AG09309 (cell line): Measurements from ENCODE around the gene GTF3C4.

Experiments
- DNase-seq: peaks from one replicate; pipeline ENCODE4 v3.0.0-alpha.2; 2010; ENCODE audit warnings: low read depth
- H3K4me3 ChIP-seq: 2 replicates; pipeline ENCODE4 v1.5.1; 2011; ENCODE audit warnings: mild to moderate bottlenecking, low read depth, low read length, moderate library complexity; ENCODE audit not compliant: control insufficient read depth
- TF ChIP-seq, protein P1 (sequence below): IDR thresholded peaks from 2 replicates; pipeline ENCODE4 v1.5.1; 2011; ENCODE audit warnings: mild to moderate bottlenecking, low read depth, low read length, inconsistent platforms; ENCODE audit not compliant: insufficient read depth, control insufficient read depth; ENCODE audit errors: missing control alignments

The GTF3C4 gene, protein sequence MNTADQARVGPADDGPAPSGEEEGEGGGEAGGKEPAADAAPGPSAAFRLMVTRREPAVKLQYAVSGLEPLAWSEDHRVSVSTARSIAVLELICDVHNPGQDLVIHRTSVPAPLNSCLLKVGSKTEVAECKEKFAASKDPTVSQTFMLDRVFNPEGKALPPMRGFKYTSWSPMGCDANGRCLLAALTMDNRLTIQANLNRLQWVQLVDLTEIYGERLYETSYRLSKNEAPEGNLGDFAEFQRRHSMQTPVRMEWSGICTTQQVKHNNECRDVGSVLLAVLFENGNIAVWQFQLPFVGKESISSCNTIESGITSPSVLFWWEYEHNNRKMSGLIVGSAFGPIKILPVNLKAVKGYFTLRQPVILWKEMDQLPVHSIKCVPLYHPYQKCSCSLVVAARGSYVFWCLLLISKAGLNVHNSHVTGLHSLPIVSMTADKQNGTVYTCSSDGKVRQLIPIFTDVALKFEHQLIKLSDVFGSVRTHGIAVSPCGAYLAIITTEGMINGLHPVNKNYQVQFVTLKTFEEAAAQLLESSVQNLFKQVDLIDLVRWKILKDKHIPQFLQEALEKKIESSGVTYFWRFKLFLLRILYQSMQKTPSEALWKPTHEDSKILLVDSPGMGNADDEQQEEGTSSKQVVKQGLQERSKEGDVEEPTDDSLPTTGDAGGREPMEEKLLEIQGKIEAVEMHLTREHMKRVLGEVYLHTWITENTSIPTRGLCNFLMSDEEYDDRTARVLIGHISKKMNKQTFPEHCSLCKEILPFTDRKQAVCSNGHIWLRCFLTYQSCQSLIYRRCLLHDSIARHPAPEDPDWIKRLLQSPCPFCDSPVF

DNA sequence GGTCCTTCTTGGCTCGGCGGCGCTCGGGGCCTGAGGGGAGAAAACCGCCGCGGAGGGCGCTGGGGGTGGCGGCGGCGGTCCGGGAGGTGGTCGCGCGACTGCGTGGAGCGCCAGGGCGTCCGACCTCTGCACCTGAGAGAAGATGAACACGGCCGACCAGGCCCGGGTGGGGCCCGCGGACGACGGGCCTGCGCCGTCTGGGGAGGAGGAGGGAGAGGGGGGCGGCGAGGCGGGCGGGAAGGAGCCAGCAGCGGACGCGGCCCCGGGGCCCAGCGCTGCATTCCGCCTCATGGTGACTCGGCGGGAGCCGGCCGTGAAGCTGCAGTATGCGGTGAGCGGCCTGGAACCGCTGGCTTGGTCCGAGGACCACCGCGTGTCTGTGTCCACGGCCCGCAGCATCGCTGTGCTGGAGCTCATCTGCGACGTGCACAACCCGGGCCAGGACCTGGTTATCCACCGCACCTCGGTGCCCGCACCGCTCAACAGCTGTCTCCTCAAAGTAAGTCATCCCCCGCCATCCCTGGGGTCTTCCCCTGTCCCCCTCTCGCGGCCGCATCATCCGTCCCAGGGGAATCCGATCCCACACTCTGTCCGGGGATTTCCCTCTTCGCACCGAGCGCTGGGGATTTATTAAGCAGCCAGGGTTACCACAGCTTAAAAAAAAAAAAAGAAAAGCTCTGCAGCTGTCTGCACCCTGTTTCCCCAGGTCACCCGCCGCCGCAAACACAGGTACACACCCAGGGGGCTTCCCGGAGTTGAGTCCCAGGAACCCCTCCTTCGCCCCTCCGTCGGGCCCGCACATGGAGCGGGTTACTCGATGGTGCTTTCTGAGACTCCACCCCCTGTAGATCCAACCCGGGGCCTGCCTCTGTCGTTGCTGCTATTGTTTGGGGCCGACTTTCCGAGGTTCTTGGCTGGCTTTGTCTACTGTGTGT, at the start of gene GTF3C4:
TSS of gene GTF3C4 (plus strand) at position 8 of the 935 bp plus-strand sequence. CDS start at position 143, 135 bp downstream.
- no peak for DNase-seq
- TF ChIP-seq, protein P1, sequence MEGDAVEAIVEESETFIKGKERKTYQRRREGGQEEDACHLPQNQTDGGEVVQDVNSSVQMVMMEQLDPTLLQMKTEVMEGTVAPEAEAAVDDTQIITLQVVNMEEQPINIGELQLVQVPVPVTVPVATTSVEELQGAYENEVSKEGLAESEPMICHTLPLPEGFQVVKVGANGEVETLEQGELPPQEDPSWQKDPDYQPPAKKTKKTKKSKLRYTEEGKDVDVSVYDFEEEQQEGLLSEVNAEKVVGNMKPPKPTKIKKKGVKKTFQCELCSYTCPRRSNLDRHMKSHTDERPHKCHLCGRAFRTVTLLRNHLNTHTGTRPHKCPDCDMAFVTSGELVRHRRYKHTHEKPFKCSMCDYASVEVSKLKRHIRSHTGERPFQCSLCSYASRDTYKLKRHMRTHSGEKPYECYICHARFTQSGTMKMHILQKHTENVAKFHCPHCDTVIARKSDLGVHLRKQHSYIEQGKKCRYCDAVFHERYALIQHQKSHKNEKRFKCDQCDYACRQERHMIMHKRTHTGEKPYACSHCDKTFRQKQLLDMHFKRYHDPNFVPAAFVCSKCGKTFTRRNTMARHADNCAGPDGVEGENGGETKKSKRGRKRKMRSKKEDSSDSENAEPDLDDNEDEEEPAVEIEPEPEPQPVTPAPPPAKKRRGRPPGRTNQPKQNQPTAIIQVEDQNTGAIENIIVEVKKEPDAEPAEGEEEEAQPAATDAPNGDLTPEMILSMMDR, result no peak

GRCh38 chr9:132622159-132622558, 48.1 kb upstream of the GTF3C4 start:
- H3K4me3 ChIP-seq, result no peak overlapping the region
- TF ChIP-seq, protein P1, result no peak
- no peak for DNase-seq

More for the DNA sequence above, at the start of gene GTF3C4:
- H3K4me3 ChIP-seq, result peak within 1 kb of the TSS; percentile 98

DNA sequence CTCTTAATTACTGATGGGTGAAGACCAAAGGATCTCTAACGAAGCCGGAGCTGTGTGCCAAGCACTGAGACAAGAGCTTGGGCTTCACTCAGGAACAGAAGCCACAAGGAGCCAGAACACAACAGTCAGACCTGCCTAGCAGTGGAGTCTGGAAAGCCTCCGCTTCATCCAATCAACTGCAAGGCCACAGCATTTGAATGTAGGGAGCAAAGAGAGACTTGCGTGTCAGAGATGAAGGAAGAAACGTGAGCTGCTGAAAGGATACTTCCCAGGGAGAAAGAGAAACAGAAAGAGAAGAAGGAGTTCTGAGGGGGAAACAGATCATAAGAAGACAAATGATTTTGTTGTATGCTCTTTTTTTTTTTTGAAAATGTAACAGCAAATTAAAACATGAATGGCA, 44.0 kb upstream of the GTF3C4 start:
- TF ChIP-seq, protein P1, result no peak
- DNase-seq, result no peak
- no peak overlapping the region for H3K4me3 ChIP-seq

DNA sequence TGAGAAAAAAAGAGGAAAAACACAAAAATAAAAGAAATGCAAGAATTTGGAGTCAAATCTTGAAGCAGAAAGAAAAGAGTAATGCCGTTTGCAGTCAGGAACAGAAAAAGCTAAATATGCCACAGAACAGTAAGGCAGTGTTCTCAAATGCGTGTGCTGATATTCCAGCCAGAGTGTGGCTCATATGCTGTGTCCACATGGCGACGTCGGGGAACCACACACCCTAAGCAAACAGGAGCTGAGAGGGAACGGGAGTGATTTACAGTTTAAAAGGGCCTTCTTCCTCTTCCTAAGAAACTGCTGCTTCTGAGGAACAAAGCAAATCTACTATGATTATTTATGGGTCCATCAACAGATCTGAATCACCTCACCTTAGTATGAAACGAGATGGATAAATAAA, 43.2 kb upstream of the GTF3C4 start:
- DNase-seq, result no peak
- H3K4me3 ChIP-seq, result no peak overlapping the region
- TF ChIP-seq, protein P1, result no peak

GRCh38 chr9:132627594-132627993, 42.7 kb upstream of the GTF3C4 start:
- no peak overlapping the region for H3K4me3 ChIP-seq
- TF ChIP-seq, protein P1, result no peak

DNA sequence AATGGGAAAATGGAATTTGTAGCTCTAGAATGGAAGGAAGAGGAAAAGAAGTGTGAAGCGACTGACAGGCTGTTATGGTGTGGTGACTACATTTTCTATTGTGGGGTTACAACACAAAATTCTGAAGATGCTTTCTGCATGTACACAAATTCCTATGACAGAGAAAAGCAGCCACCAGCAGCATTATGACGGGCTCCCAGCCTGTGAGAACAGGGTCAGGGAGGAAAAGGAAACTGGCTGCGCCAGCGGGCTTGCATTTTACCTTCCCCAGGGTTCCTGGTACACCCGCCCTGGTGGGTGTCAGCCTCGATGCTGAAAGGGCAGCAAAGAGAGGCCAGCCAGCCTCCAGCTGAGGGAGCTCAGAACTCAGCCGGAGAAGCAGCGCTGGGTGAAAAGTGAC, 41.5 kb upstream of the GTF3C4 start:
- TF ChIP-seq, protein P1, result no peak
- no peak for DNase-seq
- no peak overlapping the region for H3K4me3 ChIP-seq

More at GRCh38 chr9:132627594-132627993, 42.7 kb upstream of the GTF3C4 start:
- no peak for DNase-seq
